IMR-90 (cell line): Measurements from ENCODE around the gene MAP3K8. TPM values are rescaled to one million over a fixed set of nuclear protein-coding genes. Genes with fewer than 3 reads are reported as not detected.

Experiments
- ATAC-seq: fragments of 200-7000 bp; cut with Tn5 transposase; 2 replicates; pipeline ENCODE4 v1.9.1; 2020; ENCODE audit warnings: low read depth, mild to moderate bottlenecking, moderate library complexity
- BruUV-seq: library from RNA; stranded (reverse); fragments of 400-500 nt; replicated peaks from 2 replicates; lab custom pipeline; 2021; lab: Mats Ljungman, UMichigan
- CTCF ChIA-PET: fragments of 300-600 bp; formaldehyde crosslinking; extraction: SDS; loops from one replicate; lab custom pipeline; 2021; ENCODE audit warnings: antibody characterized with exemption; lab: Yijun Ruan, JAX
- POLR2A ChIA-PET: fragments of 300-600 bp; sonication (Branson Sonifier 250); formaldehyde crosslinking; loops from one replicate; lab custom pipeline; 2022; ENCODE audit warnings: antibody characterized with exemption; ENCODE audit not compliant: unreplicated experiment; lab: Charles Lee
- DNase-seq: peaks from one replicate; pipeline ENCODE4 v3.0.0; 2013
- H2AFZ ChIP-seq: replicated peaks from 2 replicates; pipeline ENCODE3; 2013; ENCODE audit warnings: low read length, mild to moderate bottlenecking; ENCODE audit not compliant: poor library complexity
- H2AK5ac ChIP-seq: 2 replicates; pipeline ENCODE4 v1.6.1; 2013; ENCODE audit warnings: low read depth, low read length, inconsistent platforms
- H2AK9ac ChIP-seq: replicated peaks from 2 replicates; pipeline ENCODE3; 2013; ENCODE audit warnings: mild to moderate bottlenecking, low read depth, low read length, moderate library complexity; ENCODE audit not compliant: poor library complexity
- H2BK120ac ChIP-seq: 2 replicates; pipeline ENCODE4 v1.6.1; 2013; ENCODE audit warnings: low read depth, low read length, inconsistent platforms
- H2BK15ac ChIP-seq: 3 replicates; pipeline ENCODE4 v1.6.1; 2013; ENCODE audit warnings: low read depth, low read length, inconsistent platforms
- H2BK20ac ChIP-seq: 2 replicates; pipeline ENCODE4 v1.6.1; 2013; ENCODE audit warnings: low read depth, mild to moderate bottlenecking, inconsistent platforms, low read length, moderate library complexity
- H2BK5ac ChIP-seq: 2 replicates; pipeline ENCODE4 v1.6.1; 2013; ENCODE audit warnings: mild to moderate bottlenecking, low read depth, low read length, inconsistent platforms; ENCODE audit not compliant: poor library complexity, severe bottlenecking
- H3K14ac ChIP-seq: replicated peaks from 2 replicates; pipeline ENCODE4 v1.6.1; 2013; ENCODE audit warnings: low read depth, low read length, inconsistent platforms
- H3K18ac ChIP-seq: 2 replicates; pipeline ENCODE4 v1.6.1; 2013; ENCODE audit warnings: low read depth, low read length, control low read depth
- H3K23ac ChIP-seq: 2 replicates; pipeline ENCODE4 v1.6.1; 2013; ENCODE audit warnings: low read depth, low read length, inconsistent platforms
- H3K27ac ChIP-seq: 2 replicates; pipeline ENCODE4 v1.5.1; 2013; ENCODE audit warnings: mild to moderate bottlenecking, control low read depth, low read length; ENCODE audit not compliant: insufficient read depth
- H3K27me3 ChIP-seq: 2 replicates; pipeline ENCODE4 v1.6.1; 2013; ENCODE audit warnings: low read length; ENCODE audit not compliant: control insufficient read depth, insufficient read depth
- H3K36me3 ChIP-seq: 2 replicates; pipeline ENCODE4 v1.6.1; 2013; ENCODE audit warnings: low read length, mixed read lengths; ENCODE audit not compliant: control insufficient read depth, insufficient read depth
- H3K4ac ChIP-seq: 2 replicates; pipeline ENCODE4 v1.6.1; 2013; ENCODE audit warnings: low read depth, low read length, inconsistent platforms
- H3K4me1 ChIP-seq: 2 replicates; pipeline ENCODE4 v1.6.1; 2013; ENCODE audit warnings: low read length, mixed read lengths; ENCODE audit not compliant: control insufficient read depth, insufficient read depth
- H3K4me2 ChIP-seq: 2 replicates; pipeline ENCODE4 v1.6.1; 2013; ENCODE audit warnings: low read depth, mild to moderate bottlenecking, control low read depth, low read length, moderate library complexity
- H3K4me3 ChIP-seq: 2 replicates; pipeline ENCODE4 v1.5.1; 2013; ENCODE audit warnings: low read depth, mild to moderate bottlenecking, control low read depth, low read length, moderate library complexity; ENCODE audit not compliant: insufficient read depth
- H3K56ac ChIP-seq: 2 replicates; pipeline ENCODE4 v1.6.1; 2013; ENCODE audit warnings: low read length, inconsistent platforms; ENCODE audit not compliant: insufficient read depth; ENCODE audit errors: extremely low read depth
- H3K79me1 ChIP-seq, 2 experiments: 2 replicates each; pipeline ENCODE4 v1.6.1; 2013; ENCODE audit warnings: low read length in 2 of 2, inconsistent platforms in 1 of 2, low read depth in 1 of 2
- H3K9ac ChIP-seq: 2 replicates; pipeline ENCODE4 v1.6.1; 2013; ENCODE audit warnings: low read depth, low read length, control low read depth
- H3K9me1 ChIP-seq: 2 replicates; pipeline ENCODE4 v1.6.1; 2013; ENCODE audit warnings: low read length, inconsistent platforms; ENCODE audit not compliant: insufficient read depth
- H3K9me3 ChIP-seq: 2 replicates; pipeline ENCODE4 v1.6.1; 2013; ENCODE audit warnings: low read length; ENCODE audit not compliant: control insufficient read depth, insufficient read depth
- H4K20me1 ChIP-seq: 2 replicates; pipeline ENCODE4 v1.6.1; 2013; ENCODE audit warnings: low read length, inconsistent platforms; ENCODE audit not compliant: insufficient read depth
- H4K5ac ChIP-seq: 2 replicates; pipeline ENCODE4 v1.6.1; 2013; ENCODE audit warnings: mild to moderate bottlenecking, low read depth, low read length, control low read depth
- H4K8ac ChIP-seq, 2 experiments: 2 replicates each; pipeline ENCODE4 v1.6.1; 2013; ENCODE audit warnings: low read depth in 2 of 2, low read length in 2 of 2, control low read depth in 1 of 2, inconsistent platforms in 1 of 2
- H4K91ac ChIP-seq: 2 replicates; pipeline ENCODE4 v1.6.1; 2013; ENCODE audit warnings: low read depth, low read length, inconsistent platforms; ENCODE audit not compliant: insufficient read depth
- BHLHE40 ChIP-seq: fragments of 150-350 bp; IDR thresholded peaks from 2 replicates; pipeline ENCODE4 v1.6.1; 2016; ENCODE audit warnings: mild to moderate bottlenecking, low read depth, low read length
- CHD1 ChIP-seq: IDR thresholded peaks from 2 replicates; pipeline ENCODE4 v1.6.1; 2012; ENCODE audit warnings: low read depth, low read length, improper control_type of control experiment
- WGBS, 2 experiments: methylation state at CpG; one replicate each; pipeline versions ENCODE4 v1.1.5 to v1.1.7; 2013; ENCODE audit warnings: missing lambda C conversion rate in 2 of 2; ENCODE audit not compliant: insufficient read length in 1 of 2; ENCODE audit errors: extremely low coverage in 2 of 2; 5-methylcytosine and 5-hydroxymethylcytosine counted together
- dilution Hi-C: fragments of 300-500 bp; cut with HindIII; formaldehyde crosslinking; loops from one replicate; pipeline ENCODE4 v1.14.3; 2018; ENCODE audit warnings: low sequenced_read_pairs; ENCODE audit not compliant: unreplicated experiment
- in situ Hi-C: fragments of 300-500 bp; cut with MboI; formaldehyde crosslinking; loops from 3 replicates; pipeline ENCODE4 v1.14.3; 2019; ENCODE audit warnings: low sequenced_read_pairs, inconsistent platforms, mixed read lengths
- intact Hi-C: fragments of 100-400 bp; cut with micrococcal nuclease; formaldehyde crosslinking; loops from 2 replicates; pipeline ENCODE4 v1.10.0; 2022
- polyA plus RNA-seq, 3 experiments: library from polyadenylated mRNA; depleted of rRNA; stranded (reverse); fragments of >200 nt; gene quantifications; 2 replicates each; pipeline ENCODE4 v1.2.3, GENCODE V29; 2012; ENCODE audit warnings: low replicate concordance in 1 of 3
- total RNA-seq: library from RNA; depleted of rRNA; stranded (reverse); fragments of >200 nt; gene quantifications from 2 replicates; pipeline ENCODE4 v1.2.3, GENCODE V29; 2012

MAP3K8 gene
- total and polyA plus RNA-seq, 2 of the 4 experiments (the other 2 are of a cell fraction), result 1.8 to 2.6 TPM

GRCh38 chr10:30499816-30500215 is 65.8 kb downstream of the MAP3K8 start:
- TF ChIP-seq BHLHE40, result no peak
- no peak for TF ChIP-seq CHD1
- Histone ChIP-seq H3K27me3 (peaks cover 16% of the 10 kb centered on the region), H3K36me3 (no peaks in the 10 kb centered on the region), H2AK5ac (no peak overlapping the region), H2BK20ac (no peak overlapping the region), H4K5ac (no peak overlapping the region), H2BK5ac (no peak overlapping the region), H3K27ac (no peak overlapping the region), H3K4me2 (no peak overlapping the region), H3K4me1 (no peaks in the 10 kb centered on the region), H2AFZ (no peak overlapping the region), H2BK15ac (no peak overlapping the region), H3K4ac (no peak overlapping the region), H2AK9ac (no peak overlapping the region), H3K14ac (no peak overlapping the region), H3K4me3 (no peak overlapping the region), H3K18ac (no peak overlapping the region), H3K23ac (no peak overlapping the region), H3K9ac (no peak overlapping the region), H4K8ac (no peak overlapping the region), H4K20me1 (no peaks in the 10 kb centered on the region), H2BK120ac (no peak overlapping the region), H3K79me1 (no peaks in the 10 kb centered on the region), H3K9me1 (no peaks in the 10 kb centered on the region), H4K91ac (no peak overlapping the region), H3K56ac (no peak overlapping the region), H3K9me3 (no peaks in the 10 kb centered on the region)
- intact Hi-C loops (no loop called here), in situ Hi-C loops (no loop called here), dilution Hi-C loops (no loop called here)
- ChIA-PET POLR2A (no interaction called here), CTCF (interaction anchor here (0.7 kb wide), 1 partner anchor 12 kb away, joined by 4 read pairs; no protein-coding TSS in a partner anchor)
- DNase-seq (no peak), ATAC-seq (no peak)
- 50% methylated on average over 1 of the region's 1 CpG; no CpG with 5 or more reads in 1 of the 2 experiments for WGBS, 2 experiments
- no TSS peak for BruUV-seq
